HepG2 (cell line): ENCODE measurements around the gene TBXA2R. TPM values are rescaled to one million over a fixed set of nuclear protein-coding genes. Genes with fewer than 3 reads are reported as not detected.

ENCODE experiments used
- ARID4A ChIP-seq: sonication (generic); formaldehyde crosslinking; IDR thresholded peaks from 2 replicates; pipeline ENCODE4 v1.5.0; 2020; ENCODE audit warnings: mild to moderate bottlenecking, missing genetic modification reagents, borderline replicate concordance
- CC2D1A ChIP-seq: sonication (generic); formaldehyde crosslinking; IDR thresholded peaks from 2 replicates; pipeline ENCODE4 v1.8.1; 2023; ENCODE audit warnings: mild to moderate bottlenecking, missing genetic modification reagents
- CCDC6 ChIP-seq: sonication (generic); formaldehyde crosslinking; IDR thresholded peaks from 2 replicates; pipeline ENCODE4 v1.8.1; 2022; ENCODE audit warnings: mild to moderate bottlenecking, missing genetic modification reagents, moderate library complexity
- CREM ChIP-seq, 2 experiments: sonication (generic) in 1 of 2; formaldehyde crosslinking in 1 of 2; IDR thresholded peaks; 2 replicates each; pipeline versions ENCODE4 v1.4.0 to v1.6.1; 2016 to 2020; ENCODE audit warnings: antibody characterized with exemption in 1 of 2, mild to moderate bottlenecking in 1 of 2, missing genetic modification reagents in 1 of 2
- ELF3 ChIP-seq: IDR thresholded peaks from 2 replicates; pipeline ENCODE4 v1.6.1; 2016; ENCODE audit warnings: missing genetic modification reagents, missing compliant biosample characterization
- HNRNPK ChIP-seq: fragments of 200-400 bp; formaldehyde crosslinking; IDR thresholded peaks from 2 replicates; pipeline ENCODE4 v1.6.1; 2018; ENCODE audit warnings: low read length, low read depth, moderate library complexity, mild to moderate bottlenecking; ENCODE audit not compliant: poor library complexity, severe bottlenecking
- NFYC ChIP-seq: IDR thresholded peaks from 2 replicates; pipeline ENCODE4 v1.6.1; 2016; ENCODE audit warnings: missing genetic modification reagents, missing compliant biosample characterization
- PAXIP1 ChIP-seq: sonication (generic); formaldehyde crosslinking; conservative IDR thresholded peaks from 2 replicates; pipeline ENCODE4 v1.4.0; 2020; ENCODE audit warnings: mild to moderate bottlenecking, missing genetic modification reagents, moderate library complexity
- PHF21A ChIP-seq: sonication (generic); formaldehyde crosslinking; IDR thresholded peaks from 2 replicates; pipeline ENCODE4 v1.5.0; 2020; ENCODE audit warnings: mild to moderate bottlenecking, missing genetic modification reagents
- RAD51 ChIP-seq: fragments of 450-650 bp; IDR thresholded peaks from 2 replicates; pipeline ENCODE4 v1.6.1; 2016; ENCODE audit warnings: borderline replicate concordance
- SMARCE1 ChIP-seq: fragments of 450-650 bp; IDR thresholded peaks from 2 replicates; pipeline ENCODE4 v1.6.1; 2017; ENCODE audit warnings: borderline replicate concordance
- SYNCRIP ChIP-seq: fragments of 200-400 bp; formaldehyde crosslinking; IDR thresholded peaks from 2 replicates; pipeline ENCODE4 v1.6.1; 2018; ENCODE audit warnings: mild to moderate bottlenecking, low read depth, low read length; ENCODE audit not compliant: insufficient read depth
- ZNF230 ChIP-seq: sonication (generic); formaldehyde crosslinking; IDR thresholded peaks from 2 replicates; pipeline ENCODE4 v1.4.0; 2020; ENCODE audit warnings: mild to moderate bottlenecking, missing genetic modification reagents
- ZNF333 ChIP-seq: sonication (generic); formaldehyde crosslinking; IDR thresholded peaks from 2 replicates; pipeline ENCODE4 v1.4.0; 2020; ENCODE audit warnings: mild to moderate bottlenecking, missing genetic modification reagents, borderline replicate concordance
- ZNF337 ChIP-seq: sonication (generic); formaldehyde crosslinking; IDR thresholded peaks from 2 replicates; pipeline ENCODE4 v1.5.1; 2020; ENCODE audit warnings: missing genetic modification reagents, low read depth, mild to moderate bottlenecking, borderline replicate concordance
- ZNF350 ChIP-seq: sonication (generic); formaldehyde crosslinking; IDR thresholded peaks from 2 replicates; pipeline ENCODE4 v1.4.0; 2020; ENCODE audit warnings: mild to moderate bottlenecking, low read depth, missing genetic modification reagents, borderline replicate concordance
- ZNF382 ChIP-seq: sonication (generic); formaldehyde crosslinking; IDR thresholded peaks from 2 replicates; pipeline ENCODE4 v1.5.0; 2020; ENCODE audit warnings: missing genetic modification reagents, mild to moderate bottlenecking, borderline replicate concordance
- ZNF430 ChIP-seq: sonication (generic); formaldehyde crosslinking; IDR thresholded peaks from 2 replicates; pipeline ENCODE4 v1.9.0; 2021; ENCODE audit warnings: mild to moderate bottlenecking, missing genetic modification reagents
- ZNF619 ChIP-seq: sonication (generic); formaldehyde crosslinking; IDR thresholded peaks from 2 replicates; pipeline ENCODE4 v1.4.0; 2020; ENCODE audit warnings: mild to moderate bottlenecking, missing genetic modification reagents
- ZNF703 ChIP-seq: sonication (generic); formaldehyde crosslinking; IDR thresholded peaks from 2 replicates; pipeline ENCODE4 v1.5.1; 2020; ENCODE audit warnings: missing genetic modification reagents, mild to moderate bottlenecking, moderate library complexity, borderline replicate concordance
- ZNF790 ChIP-seq: sonication (generic); formaldehyde crosslinking; IDR thresholded peaks from 2 replicates; pipeline ENCODE4 v1.8.0; 2022; ENCODE audit warnings: missing genetic modification reagents, mild to moderate bottlenecking, borderline replicate concordance
- ZNF83 ChIP-seq: sonication (generic); formaldehyde crosslinking; IDR thresholded peaks from 2 replicates; pipeline ENCODE4 v1.4.0; 2020; ENCODE audit warnings: missing genetic modification reagents, mild to moderate bottlenecking, borderline replicate concordance
- ZNF879 ChIP-seq: sonication (generic); formaldehyde crosslinking; IDR thresholded peaks from 2 replicates; pipeline ENCODE4 v1.8.1; 2023; ENCODE audit warnings: missing genetic modification reagents
- polyA plus RNA-seq, 8 experiments: library from polyadenylated mRNA; depleted of rRNA in 3 of 8; stranded (reverse) in 7 of 8; unstranded in 1 of 8; fragments of >200 nt; fragmentation: Illumina TruSeq in 4 of 8; extraction: Trizol in 4 of 8; gene quantifications; 2 replicates each; pipeline versions ENCODE4 v1.2.1 to v1.2.3, GENCODE V29; 2011 to 2016; ENCODE audit warnings: low read depth in 4 of 8, missing spikeins in 1 of 8, mixed read lengths in 1 of 8; ENCODE audit not compliant: insufficient read depth in 1 of 8
- total RNA-seq, 5 experiments: library from RNA; depleted of rRNA; stranded (reverse); fragments of >200 nt; fragmentation: Illumina TruSeq; extraction: Trizol; gene quantifications; 2 replicates each; pipeline ENCODE4 v1.2.3, GENCODE V29; 2016; ENCODE audit warnings: low read depth in 1 of 5

Gene TBXA2R
- total and polyA plus RNA-seq, 2 of the 13 experiments (the other 11 are each of a cell fraction or from before 2014, with no cell fraction given), result 0.09 TPM; not detected in 1

GRCh38 chr19:3572132-3572854 lies 34.4 kb downstream of the TBXA2R start (continued):
- TF ChIP-seq RAD51 (no peak), CREM (IDR thresholded peaks at IDR 0.05) (peak; percentile 51), CREM (CRISPR knock-in tag; IDR thresholded peaks at IDR 0.05) (no peak), ZNF382 (CRISPR knock-in tag) (no peak), ZNF83 (CRISPR knock-in tag) (no peak), ZNF230 (no peak), ZNF337 (CRISPR knock-in tag) (no peak), ELF3 (no peak), HNRNPK (no peak), PAXIP1 (CRISPR knock-in tag) (peak; percentile 44; the same call in 1 of the 2 replicates), ZNF703 (CRISPR knock-in tag) (no peak), ZNF430 (CRISPR knock-in tag) (no peak), SMARCE1 (no peak), ZNF333 (CRISPR knock-in tag) (no peak), ZNF350 (0 out of 2 replicates have a peak, but pooled peaks have one; percentile 8), ZNF879 (no peak), CC2D1A (CRISPR knock-in tag) (no peak), CCDC6 (CRISPR knock-in tag) (no peak), ZNF790 (CRISPR knock-in tag) (no peak), SYNCRIP (no peak), ZNF619 (CRISPR knock-in tag) (no peak), ARID4A (CRISPR knock-in tag) (peak; percentile 56; the same call in 1 of the 2 replicates), NFYC (CRISPR knock-in tag) (peak; percentile 89), PHF21A (CRISPR knock-in tag) (peak; percentile 33; the same call in 1 of the 2 replicates)
